Stomach (tissue), 4 donors: ENCODE results near the gene RABL6.

Experiments
- CTCF ChIP-seq, 7 experiments: fragments of 450-650 bp in 4 of 7; fragments of 200-600 bp in 3 of 7; sonication (generic) in 3 of 7; IDR thresholded peaks; one replicate each; pipeline ENCODE4 v1.5.1; 2016 to 2019; ENCODE audit warnings: antibody characterized with exemption in 7 of 7, control low read depth in 2 of 7, mild to moderate bottlenecking in 1 of 7
- EP300 ChIP-seq: sonication (generic); formaldehyde crosslinking; IDR thresholded peaks from one replicate; pipeline ENCODE4 v1.6.1; 2017; ENCODE audit warnings: antibody characterized with exemption
- POLR2AphosphoS5 ChIP-seq, 3 donors: sonication (generic); formaldehyde crosslinking; IDR thresholded peaks; one replicate each; pipeline ENCODE4 v1.6.1; 2016; ENCODE audit warnings: antibody characterized with exemption in 3 of 3

- TF ChIP-seq CTCF (IDR thresholded peaks at IDR 0.05) (no peak), POLR2AphosphoS5 (IDR thresholded peaks at IDR 0.05) (peak in 2 of 3 donors; percentile 67 to 74), EP300 (no peak)
These were observed at the start of gene RABL6 for GRCh38 chr9:136807281-136808074.
